GM19452 (cell line): ENCODE measurements around the gene CTBP2.

Experiments
- ATAC-seq: cut with Tn5 transposase; IDR thresholded peaks from one replicate; pipeline ENCODE4 v1.9.1; 2021; ENCODE audit not compliant: unreplicated experiment

CTBP2 gene

GRCh38 chr10:125125951-125126735 is 34.2 kb downstream of the CTBP2 start:
- ATAC-seq = no peak

GRCh38 chr10:125124907-125125306 is 35.5 kb downstream of the CTBP2 start:
- no peak for ATAC-seq

GRCh38 chr10:125124115-125124487 is 36.3 kb downstream of the CTBP2 start:
- no peak for ATAC-seq

- ATAC-seq = no peak
Measured at GRCh38 chr10:125123476-125124114, 36.8 kb downstream of the CTBP2 start.

GRCh38 chr10:125122566-125122965 is 37.8 kb downstream of the CTBP2 start:
- ATAC-seq = no peak

- ATAC-seq = no peak
Measured at GRCh38 chr10:125121003-125121402, 39.4 kb downstream of the CTBP2 start.

GRCh38 chr10:125120053-125120710 is 40.2 kb downstream of the CTBP2 start:
- ATAC-seq = no peak

- ATAC-seq = no peak
Measured at GRCh38 chr10:125118701-125119100, 41.7 kb downstream of the CTBP2 start.

- ATAC-seq = no peak
Measured at GRCh38 chr10:125118011-125118611, 42.3 kb downstream of the CTBP2 start.

- no peak for ATAC-seq
Measured at GRCh38 chr10:125116652-125117310, 43.6 kb downstream of the CTBP2 start.

- no peak for ATAC-seq
Measured at GRCh38 chr10:125116041-125116649, 44.2 kb downstream of the CTBP2 start.

- ATAC-seq = no peak
Measured at GRCh38 chr10:125115409-125115808, 45.0 kb downstream of the CTBP2 start.

- no peak for ATAC-seq
Measured at GRCh38 chr10:125114761-125115391, 45.5 kb downstream of the CTBP2 start.

- no peak for ATAC-seq
Measured at GRCh38 chr10:125113691-125114371, 46.5 kb downstream of the CTBP2 start.

- no peak for ATAC-seq
Measured at GRCh38 chr10:125112697-125113494, 47.5 kb downstream of the CTBP2 start.

- no peak for ATAC-seq
Measured at GRCh38 chr10:125111118-125111727, 49.1 kb downstream of the CTBP2 start.

GRCh38 chr10:125107965-125108580 is 52.3 kb downstream of the CTBP2 start:
- ATAC-seq = no peak
